ENCODE measurements around the gene RNF207. TPM values are rescaled to one million over a fixed set of nuclear protein-coding genes. Genes with fewer than 3 reads are reported as not detected.

The RNF207 gene
- total and polyA plus RNA-seq, 2 of the 8 experiments (the other 6 are each of a cell fraction or from before 2014, with no cell fraction given): 3.9 to 5.4 TPM

- TF ChIP-seq, protein P1, sequence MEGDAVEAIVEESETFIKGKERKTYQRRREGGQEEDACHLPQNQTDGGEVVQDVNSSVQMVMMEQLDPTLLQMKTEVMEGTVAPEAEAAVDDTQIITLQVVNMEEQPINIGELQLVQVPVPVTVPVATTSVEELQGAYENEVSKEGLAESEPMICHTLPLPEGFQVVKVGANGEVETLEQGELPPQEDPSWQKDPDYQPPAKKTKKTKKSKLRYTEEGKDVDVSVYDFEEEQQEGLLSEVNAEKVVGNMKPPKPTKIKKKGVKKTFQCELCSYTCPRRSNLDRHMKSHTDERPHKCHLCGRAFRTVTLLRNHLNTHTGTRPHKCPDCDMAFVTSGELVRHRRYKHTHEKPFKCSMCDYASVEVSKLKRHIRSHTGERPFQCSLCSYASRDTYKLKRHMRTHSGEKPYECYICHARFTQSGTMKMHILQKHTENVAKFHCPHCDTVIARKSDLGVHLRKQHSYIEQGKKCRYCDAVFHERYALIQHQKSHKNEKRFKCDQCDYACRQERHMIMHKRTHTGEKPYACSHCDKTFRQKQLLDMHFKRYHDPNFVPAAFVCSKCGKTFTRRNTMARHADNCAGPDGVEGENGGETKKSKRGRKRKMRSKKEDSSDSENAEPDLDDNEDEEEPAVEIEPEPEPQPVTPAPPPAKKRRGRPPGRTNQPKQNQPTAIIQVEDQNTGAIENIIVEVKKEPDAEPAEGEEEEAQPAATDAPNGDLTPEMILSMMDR (IDR thresholded peaks at IDR 0.05; ENCODE audit: control extremely low read depth in 1 of 3, insufficient read depth in 1 of 3, low read depth in 1 of 3, low read length in 3 of 3): peak in 2 of 3 experiments; percentile 92; a peak in 3 of 4 replicates
- no peak for TF ChIP-seq MAX (IDR thresholded peaks at IDR 0.05)
Measured at GRCh38 chr1:6246497-6247467, 40.9 kb downstream of the RNF207 start (continued).
